H1 (cell line): Measurements from ENCODE around the gene NRTN. TPM values are rescaled to one million over a fixed set of nuclear protein-coding genes. Genes with fewer than 3 reads are reported as not detected.

ENCODE experiments used
- CHD1 ChIP-seq: IDR thresholded peaks from 2 replicates; pipeline ENCODE4 v1.6.1; 2012; ENCODE audit warnings: low read depth, low read length, improper control_type of control experiment
- EP300 ChIP-seq, 2 experiments: IDR thresholded peaks; 1 replicate in 1 of 2; 2 replicates in 1 of 2; pipeline ENCODE4 v1.6.1; 2011 to 2012; ENCODE audit warnings: low read depth in 2 of 2, low read length in 2 of 2, mild to moderate bottlenecking in 2 of 2, borderline replicate concordance in 1 of 2, inconsistent platforms in 1 of 2, moderate library complexity in 1 of 2
- GTF2F1 ChIP-seq: IDR thresholded peaks from 2 replicates; pipeline ENCODE4 v1.6.1; 2012; ENCODE audit warnings: low read depth, low read length, improper control_type of control experiment, borderline replicate concordance
- PHF8 ChIP-seq: fragments of 200-600 bp; sonication (generic); conservative IDR thresholded peaks from 2 replicates; pipeline ENCODE4 v1.7.1; 2012; ENCODE audit warnings: low read depth, mild to moderate bottlenecking, inconsistent platforms, low read length, moderate library complexity
- RNF2 ChIP-seq: fragments of 200-900, 300-1000 bp; sonication (generic); IDR thresholded peaks from 2 replicates; pipeline ENCODE4 v1.7.1; 2016; ENCODE audit warnings: borderline replicate concordance, low read depth, mild to moderate bottlenecking, antibody characterized with exemption, low read length; ENCODE audit not compliant: poor library complexity, severe bottlenecking; ENCODE audit errors: missing control alignments
- YY1 ChIP-seq: IDR thresholded peaks from 2 replicates; pipeline ENCODE4 v1.6.1; 2011; ENCODE audit warnings: low read depth, mild to moderate bottlenecking, low read length
- polyA plus RNA-seq, 7 experiments: library from polyadenylated mRNA; depleted of rRNA in 3 of 7; stranded (reverse) in 5 of 7; unstranded in 2 of 7; fragments of >200 nt in 5 of 7; fragments of 200-250 nt in 2 of 7; gene quantifications; 1 replicate in 5 of 7; 2 replicates in 1 of 7; 4 replicates in 1 of 7; pipeline versions ENCODE4 v1.2.1 to v1.2.3, GENCODE V29; 2011 to 2013; ENCODE audit warnings: missing spikeins in 2 of 7, mixed read lengths in 2 of 7
- total RNA-seq: library from RNA; stranded (reverse); fragmentation: NEBNext Ultra II Directional; extraction: Animal tissue kit (Norgen Biotek cat#: 25700); gene quantifications from 2 replicates; pipeline ENCODE4 v1.2.1, GENCODE V29; 2021

Gene NRTN
- total and polyA plus RNA-seq, 2 of the 8 experiments (the other 6 are each of a cell fraction or from before 2014, with no cell fraction given), result 3.9 to 5.3 TPM

- TF ChIP-seq GTF2F1, result no peak
- TF ChIP-seq CHD1, result no peak
- no peak for TF ChIP-seq RNF2
- no peak for TF ChIP-seq PHF8
- no peak for TF ChIP-seq EP300 (IDR thresholded peaks at IDR 0.05; ENCODE audit: borderline replicate concordance in 1 of 2, low read depth in 2 of 2, low read length in 2 of 2)
- TF ChIP-seq YY1, result no peak
- TF ChIP-seq, all 59 proteins: peak for 0
Measured at GRCh38 chr19:5793188-5793587, 11.7 kb upstream of the NRTN start (continued).
